Suprapubic skin (tissue), 4 donors: Measurements from ENCODE around the gene NELL1. TPM values are rescaled to one million over a fixed set of nuclear protein-coding genes. Genes with fewer than 3 reads are reported as not detected.

Experiments
- DNase-seq, 2 donors: peaks; one replicate each; pipeline ENCODE4 v3.0.0-alpha.2; 2019; ENCODE audit warnings: low spot score in 2 of 2
- H3K27ac ChIP-seq: fragments of 200-600 bp; sonication (generic); one replicate; pipeline ENCODE4 v1.5.1; 2019
- H3K27me3 ChIP-seq: fragments of 200-600 bp; sonication (generic); one replicate; pipeline ENCODE4 v1.5.1; 2019
- H3K36me3 ChIP-seq: fragments of 200-600 bp; sonication (generic); one replicate; pipeline ENCODE4 v1.5.1; 2019
- H3K4me1 ChIP-seq: fragments of 200-600 bp; sonication (generic); one replicate; pipeline ENCODE4 v1.5.1; 2019
- H3K4me3 ChIP-seq: fragments of 200-600 bp; sonication (generic); one replicate; pipeline ENCODE4 v1.5.1; 2019; ENCODE audit warnings: mild to moderate bottlenecking
- H3K9me3 ChIP-seq: fragments of 200-600 bp; sonication (generic); one replicate; pipeline ENCODE4 v1.5.1; 2019
- EP300 ChIP-seq: sonication (generic); formaldehyde crosslinking; IDR thresholded peaks from one replicate; pipeline ENCODE4 v1.6.1; 2017; ENCODE audit warnings: antibody characterized with exemption
- POLR2A ChIP-seq, 2 donors: fragments of 450-650 bp; IDR thresholded peaks; one replicate each; pipeline ENCODE4 v1.6.1; 2017; ENCODE audit warnings: antibody characterized with exemption in 2 of 2, mild to moderate bottlenecking in 2 of 2, moderate library complexity in 2 of 2
- POLR2AphosphoS5 ChIP-seq, 3 donors: sonication (generic); formaldehyde crosslinking; IDR thresholded peaks; one replicate each; pipeline ENCODE4 v1.6.1; 2017; ENCODE audit warnings: antibody characterized with exemption in 3 of 3
- WGBS: methylation state at CpG from one replicate; pipeline ENCODE4 v1.1.5; 2018; 5-methylcytosine and 5-hydroxymethylcytosine counted together
- total RNA-seq, 4 donors: library from RNA; depleted of rRNA; stranded (reverse); fragments of >200 nt; gene quantifications; one replicate each; pipeline ENCODE4 v1.1.0, GENCODE V29; 2016
- TF ChIP-seq, protein P1 (sequence below), 2 donors: fragments of 200-600 bp in 1 of 2; fragments of 450-650 bp in 1 of 2; sonication (generic) in 1 of 2; IDR thresholded peaks; one replicate each; pipeline ENCODE4 v1.5.1; 2016 to 2019; ENCODE audit warnings: antibody characterized with exemption in 2 of 2, mild to moderate bottlenecking in 1 of 2, moderate library complexity in 1 of 2

NELL1 gene
- total RNA-seq, 4 donors from 2014 or later: 0.18 to 3.9 TPM; not detected in 2

DNA sequence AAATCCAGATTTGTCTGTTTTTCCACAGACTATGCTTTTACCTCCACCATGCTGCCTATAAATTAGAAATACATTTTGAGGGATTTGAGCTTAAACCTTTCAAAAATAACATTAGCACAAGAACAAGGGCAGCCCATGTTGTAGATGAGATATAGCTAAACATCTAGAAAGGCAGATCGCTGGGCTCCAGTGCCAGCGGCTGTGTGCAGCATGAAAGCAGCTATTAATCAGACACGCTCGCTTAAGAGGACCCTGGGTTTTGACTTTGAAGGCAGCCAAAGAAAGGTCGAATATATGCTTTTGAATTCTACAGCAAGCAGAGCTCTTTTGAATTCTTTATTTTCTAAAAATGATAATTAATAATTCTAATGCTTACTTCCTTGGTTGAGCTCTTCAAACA lies 684.0 kb downstream of the NELL1 start:
- H3K9me3 ChIP-seq: no peaks in the 10 kb centered on the region
- no peak for TF ChIP-seq EP300
- TF ChIP-seq, protein P1, sequence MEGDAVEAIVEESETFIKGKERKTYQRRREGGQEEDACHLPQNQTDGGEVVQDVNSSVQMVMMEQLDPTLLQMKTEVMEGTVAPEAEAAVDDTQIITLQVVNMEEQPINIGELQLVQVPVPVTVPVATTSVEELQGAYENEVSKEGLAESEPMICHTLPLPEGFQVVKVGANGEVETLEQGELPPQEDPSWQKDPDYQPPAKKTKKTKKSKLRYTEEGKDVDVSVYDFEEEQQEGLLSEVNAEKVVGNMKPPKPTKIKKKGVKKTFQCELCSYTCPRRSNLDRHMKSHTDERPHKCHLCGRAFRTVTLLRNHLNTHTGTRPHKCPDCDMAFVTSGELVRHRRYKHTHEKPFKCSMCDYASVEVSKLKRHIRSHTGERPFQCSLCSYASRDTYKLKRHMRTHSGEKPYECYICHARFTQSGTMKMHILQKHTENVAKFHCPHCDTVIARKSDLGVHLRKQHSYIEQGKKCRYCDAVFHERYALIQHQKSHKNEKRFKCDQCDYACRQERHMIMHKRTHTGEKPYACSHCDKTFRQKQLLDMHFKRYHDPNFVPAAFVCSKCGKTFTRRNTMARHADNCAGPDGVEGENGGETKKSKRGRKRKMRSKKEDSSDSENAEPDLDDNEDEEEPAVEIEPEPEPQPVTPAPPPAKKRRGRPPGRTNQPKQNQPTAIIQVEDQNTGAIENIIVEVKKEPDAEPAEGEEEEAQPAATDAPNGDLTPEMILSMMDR (IDR thresholded peaks at IDR 0.05): no peak
- no peak for TF ChIP-seq POLR2AphosphoS5 (IDR thresholded peaks at IDR 0.05)
- no peak for TF ChIP-seq POLR2A (IDR thresholded peaks at IDR 0.05)
- H3K4me3 ChIP-seq: no peak overlapping the region
- no peaks in the 10 kb centered on the region for H3K36me3 ChIP-seq
- WGBS: 62% methylated on average over 5 of the region's 5 CpGs
- DNase-seq: no peak
- no peak overlapping the region for H3K27ac ChIP-seq
- H3K4me1 ChIP-seq: no peaks in the 10 kb centered on the region
- no peaks in the 10 kb centered on the region for H3K27me3 ChIP-seq

DNA sequence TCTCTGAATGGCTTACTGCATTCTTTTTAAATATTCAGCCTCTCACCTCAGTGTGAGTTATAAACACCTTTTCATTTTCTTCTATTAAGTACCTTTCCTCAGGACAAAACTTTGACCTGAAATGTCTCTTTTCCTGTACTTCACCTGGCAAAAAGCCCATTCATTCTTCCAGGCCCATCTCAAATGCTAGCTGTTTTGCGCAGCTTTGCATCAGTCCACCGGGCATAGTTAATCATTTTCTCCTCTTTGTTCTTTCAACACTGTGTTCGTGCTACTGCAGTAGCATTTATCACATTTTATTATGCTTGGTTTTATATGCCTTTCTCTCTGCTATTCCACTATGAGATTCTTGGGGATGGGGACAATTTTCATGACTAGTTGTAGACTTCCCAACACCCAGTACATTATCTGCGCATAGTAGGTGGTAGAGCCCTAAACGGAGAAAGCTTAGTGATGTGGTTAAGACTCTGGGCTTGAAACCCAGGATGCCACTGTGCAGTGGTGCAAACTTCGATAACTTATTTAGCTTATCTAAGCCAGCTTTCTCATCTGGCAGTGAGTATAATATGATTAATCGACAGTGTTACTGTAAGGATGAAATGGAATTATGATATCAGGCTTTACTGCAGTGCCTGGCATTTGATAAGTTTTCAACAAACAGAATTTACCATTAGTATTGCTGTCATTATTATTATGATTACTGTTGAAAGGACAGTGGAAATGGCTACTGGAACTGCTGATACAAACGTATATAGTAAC lies 695.7 kb downstream of the NELL1 start:
- Histone ChIP-seq H3K27me3 (no peaks in the 10 kb centered on the region), H3K4me1 (no peaks in the 10 kb centered on the region), H3K9me3 (no peaks in the 10 kb centered on the region), H3K27ac (no peak overlapping the region), H3K4me3 (no peak overlapping the region), H3K36me3 (no peaks in the 10 kb centered on the region)
- WGBS: 74% methylated on average over 8 of the region's 8 CpGs
- DNase-seq: no peak
- TF ChIP-seq, protein P1 (IDR thresholded peaks at IDR 0.05): no peak
- no peak for TF ChIP-seq EP300
- TF ChIP-seq POLR2A (IDR thresholded peaks at IDR 0.05): no peak
- TF ChIP-seq POLR2AphosphoS5 (IDR thresholded peaks at IDR 0.05): no peak

DNA sequence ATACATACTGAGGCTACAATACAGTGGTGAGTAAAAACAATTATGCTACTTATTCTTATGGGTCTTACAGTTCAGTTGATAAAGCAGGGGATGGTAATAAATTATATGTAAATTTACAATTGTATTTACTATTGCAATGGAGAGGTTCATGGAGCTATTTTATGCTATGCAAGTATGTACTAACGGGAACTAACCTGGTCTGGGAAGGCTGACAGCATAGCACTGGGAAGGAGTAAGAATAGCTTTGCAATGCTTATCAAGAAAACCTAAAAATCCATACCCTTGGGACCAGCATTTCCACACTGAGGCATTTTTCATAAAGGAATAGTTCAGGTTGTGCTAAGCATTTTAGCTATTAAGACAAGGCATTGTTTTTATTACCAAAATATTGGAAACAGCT lies 700.6 kb downstream of the NELL1 start:
- WGBS: 81% methylated on average over 1 of the region's 1 CpG
- no peak overlapping the region for H3K27ac ChIP-seq

DNA sequence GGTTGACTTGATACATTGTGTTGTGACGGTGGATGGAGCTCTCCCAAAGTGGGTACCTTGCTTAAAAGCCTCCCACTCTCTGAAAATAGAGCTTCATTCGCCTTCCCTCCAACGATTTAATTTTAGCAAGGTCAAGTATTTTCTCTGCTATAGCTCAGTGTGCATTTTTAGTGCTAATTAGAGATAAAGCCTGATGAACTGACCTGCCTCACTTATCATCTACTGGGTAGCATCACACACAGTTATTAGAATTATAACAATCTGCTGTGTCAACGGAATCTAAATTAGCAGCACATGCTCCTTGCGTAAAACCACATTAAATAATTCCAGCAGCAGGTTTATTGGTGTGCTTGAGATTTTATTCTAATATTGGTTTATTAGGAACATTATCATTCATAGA lies 701.7 kb downstream of the NELL1 start:
- TF ChIP-seq EP300: no peak
- TF ChIP-seq, protein P1 (IDR thresholded peaks at IDR 0.05): no peak
- no peak for TF ChIP-seq POLR2AphosphoS5 (IDR thresholded peaks at IDR 0.05)
- TF ChIP-seq POLR2A (IDR thresholded peaks at IDR 0.05): no peak
- Histone ChIP-seq H3K4me3 (no peak overlapping the region), H3K27me3 (no peaks in the 10 kb centered on the region), H3K36me3 (no peaks in the 10 kb centered on the region), H3K4me1 (no peaks in the 10 kb centered on the region), H3K27ac (no peak overlapping the region), H3K9me3 (no peaks in the 10 kb centered on the region)
- WGBS: 77% methylated on average over 5 of the region's 5 CpGs
- no peak for DNase-seq

More for the DNA sequence above, 700.6 kb downstream of the NELL1 start:
- Histone ChIP-seq H3K36me3 (no peaks in the 10 kb centered on the region), H3K9me3 (no peaks in the 10 kb centered on the region), H3K27me3 (no peaks in the 10 kb centered on the region), H3K4me1 (no peaks in the 10 kb centered on the region), H3K4me3 (no peak overlapping the region)
- TF ChIP-seq EP300 (no peak), POLR2A (IDR thresholded peaks at IDR 0.05) (no peak)
- TF ChIP-seq, protein P1 (IDR thresholded peaks at IDR 0.05): no peak
- DNase-seq: no peak

DNA sequence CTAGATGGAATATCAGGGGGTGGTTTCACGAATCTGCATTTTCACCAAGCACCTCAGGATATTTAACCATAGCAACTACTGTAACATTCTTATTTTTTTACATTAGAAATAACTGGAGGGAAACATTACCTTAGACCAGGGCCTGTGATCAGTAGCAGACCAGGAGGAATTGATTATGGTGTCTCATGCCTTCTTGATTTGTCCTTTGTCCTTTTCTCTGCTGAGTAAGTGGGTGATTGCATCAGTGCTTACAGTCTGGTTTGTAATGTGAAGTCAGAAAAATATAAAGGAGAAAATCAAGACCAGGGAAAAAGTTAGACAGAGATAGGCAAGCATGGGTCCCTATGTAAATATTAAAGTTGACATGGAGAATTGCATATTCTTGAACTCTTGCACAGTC lies 703.3 kb downstream of the NELL1 start:
- TF ChIP-seq POLR2A (IDR thresholded peaks at IDR 0.05): no peak
- TF ChIP-seq EP300: no peak
- TF ChIP-seq, protein P1 (IDR thresholded peaks at IDR 0.05): no peak
- no peak for TF ChIP-seq POLR2AphosphoS5 (IDR thresholded peaks at IDR 0.05)
- Histone ChIP-seq H3K4me3 (no peak overlapping the region), H3K27me3 (no peaks in the 10 kb centered on the region), H3K27ac (no peak overlapping the region), H3K4me1 (no peaks in the 10 kb centered on the region), H3K36me3 (no peaks in the 10 kb centered on the region), H3K9me3 (no peaks in the 10 kb centered on the region)
- 71% methylated on average over 1 of the region's 1 CpG for WGBS
- DNase-seq: no peak
